H9 (cell line): Measurements from ENCODE around the gene PRR23E. TPM values are rescaled to one million over a fixed set of nuclear protein-coding genes. Genes with fewer than 3 reads are reported as not detected.
A peak's percentile ranks its signal among the peaks of the same experiment; 100 is the strongest.

Source experiments
- DNase-seq: peaks from one replicate; pipeline ENCODE4 v3.0.0-alpha.2; 2017
- H2AFZ ChIP-seq: one replicate; pipeline ENCODE4 v1.6.1; 2013; ENCODE audit warnings: mild to moderate bottlenecking, low read length, control low read depth, moderate library complexity
- H2AK5ac ChIP-seq: 2 replicates; pipeline ENCODE4 v1.6.1; 2013; ENCODE audit warnings: low read length, control low read depth, mixed read lengths; ENCODE audit not compliant: insufficient read length
- H2BK120ac ChIP-seq: one replicate; pipeline ENCODE4 v1.6.1; 2013; ENCODE audit warnings: low read depth, mild to moderate bottlenecking, low read length, control low read depth, inconsistent platforms; ENCODE audit not compliant: poor library complexity, severe bottlenecking
- H2BK12ac ChIP-seq: 2 replicates; pipeline ENCODE4 v1.6.1; 2013; ENCODE audit warnings: low read length, control low read depth, mixed read lengths, low read depth; ENCODE audit not compliant: insufficient read length
- H2BK15ac ChIP-seq: 2 replicates; pipeline ENCODE4 v1.6.1; 2013; ENCODE audit warnings: low read depth, low read length, control low read depth
- H2BK20ac ChIP-seq: one replicate; pipeline ENCODE4 v1.6.1; 2013; ENCODE audit warnings: low read depth, mild to moderate bottlenecking, low read length, control low read depth, inconsistent platforms; ENCODE audit not compliant: poor library complexity, severe bottlenecking
- H2BK5ac ChIP-seq: 2 replicates; pipeline ENCODE4 v1.6.1; 2013; ENCODE audit warnings: low read length, control low read depth, mixed read lengths; ENCODE audit not compliant: insufficient read length
- H3K14ac ChIP-seq: 2 replicates; pipeline ENCODE4 v1.6.1; 2013; ENCODE audit warnings: low read length, control low read depth; ENCODE audit not compliant: insufficient read depth
- H3K18ac ChIP-seq: 2 replicates; pipeline ENCODE4 v1.6.1; 2013; ENCODE audit warnings: low read depth, mild to moderate bottlenecking, mixed read lengths, low read length, control low read depth; ENCODE audit not compliant: insufficient read length
- H3K23ac ChIP-seq: 2 replicates; pipeline ENCODE4 v1.6.1; 2013; ENCODE audit warnings: low read length, control low read depth, mixed read lengths, low read depth; ENCODE audit not compliant: insufficient read length
- H3K23me2 ChIP-seq: 2 replicates; pipeline ENCODE4 v1.6.1; 2013; ENCODE audit warnings: low read depth, mild to moderate bottlenecking, mixed read lengths, low read length, control low read depth; ENCODE audit not compliant: insufficient read length, poor library complexity, severe bottlenecking
- H3K27ac ChIP-seq: 2 replicates; pipeline ENCODE4 v1.5.1; 2013; ENCODE audit warnings: low read length, control low read depth, mixed read lengths, low read depth; ENCODE audit not compliant: insufficient read length
- H3K27me3 ChIP-seq: 2 replicates; pipeline ENCODE4 v1.6.1; 2013; ENCODE audit warnings: low read length, control low read depth, inconsistent platforms; ENCODE audit not compliant: insufficient read depth
- H3K4ac ChIP-seq: 2 replicates; pipeline ENCODE4 v1.6.1; 2013; ENCODE audit warnings: low read depth, mild to moderate bottlenecking, control low read depth, inconsistent platforms, low read length, moderate library complexity
- H3K4me1 ChIP-seq: 2 replicates; pipeline ENCODE4 v1.6.1; 2013; ENCODE audit warnings: low read length, control low read depth, inconsistent platforms; ENCODE audit not compliant: insufficient read depth
- H3K4me2 ChIP-seq: 2 replicates; pipeline ENCODE4 v1.6.1; 2013; ENCODE audit warnings: low read length, control low read depth, mixed read lengths; ENCODE audit not compliant: insufficient read length, insufficient read depth
- H3K56ac ChIP-seq: 2 replicates; pipeline ENCODE4 v1.6.1; 2013; ENCODE audit warnings: low read depth, mild to moderate bottlenecking, mixed read lengths, low read length, control low read depth; ENCODE audit not compliant: insufficient read length
- H3K79me1 ChIP-seq: 2 replicates; pipeline ENCODE4 v1.6.1; 2013; ENCODE audit warnings: low read depth, mild to moderate bottlenecking, moderate library complexity, low read length, control low read depth, inconsistent platforms; ENCODE audit not compliant: insufficient read depth, poor library complexity, severe bottlenecking
- H3K79me2 ChIP-seq: 2 replicates; pipeline ENCODE4 v1.6.1; 2013; ENCODE audit warnings: low read length, control low read depth, inconsistent platforms; ENCODE audit not compliant: insufficient read depth
- H3K9ac ChIP-seq: 2 replicates; pipeline ENCODE4 v1.6.1; 2013; ENCODE audit warnings: low read length, control low read depth, mixed read lengths; ENCODE audit not compliant: insufficient read length; ENCODE audit errors: extremely low read depth
- H3K9me3 ChIP-seq: one replicate; pipeline ENCODE4 v1.6.1; 2013; ENCODE audit warnings: low read depth, low read length, inconsistent platforms; ENCODE audit not compliant: control insufficient read depth
- H3T11ph ChIP-seq: one replicate; pipeline ENCODE4 v1.6.1; 2013; ENCODE audit warnings: mild to moderate bottlenecking, low read length, control low read depth, inconsistent platforms
- H4K20me1 ChIP-seq: one replicate; pipeline ENCODE4 v1.6.1; 2013; ENCODE audit not compliant: control insufficient read depth, insufficient read length, insufficient read depth
- H4K5ac ChIP-seq: 2 replicates; pipeline ENCODE4 v1.6.1; 2013; ENCODE audit warnings: low read depth, mild to moderate bottlenecking, mixed read lengths, low read length, control low read depth; ENCODE audit not compliant: insufficient read length
- H4K8ac ChIP-seq: replicated peaks from 2 replicates; pipeline ENCODE4 v1.6.1; 2013; ENCODE audit warnings: low read length, control low read depth, mixed read lengths, low read depth; ENCODE audit not compliant: insufficient read length
- H4K91ac ChIP-seq: 2 replicates; pipeline ENCODE4 v1.6.1; 2013; ENCODE audit warnings: low read depth, mild to moderate bottlenecking, moderate library complexity, mixed read lengths, low read length, control low read depth; ENCODE audit not compliant: insufficient read length
- H3K27ac Mint-ChIP-seq, 3 experiments: 2 replicates in 2 of 3; 3 replicates in 1 of 3; pipeline ENCODE4 v1.8.0; 2020 to 2021; ENCODE audit warnings: mixed read lengths in 3 of 3, mild to moderate bottlenecking in 1 of 3, moderate library complexity in 1 of 3
- H3K27me3 Mint-ChIP-seq: 2 replicates; pipeline ENCODE4 v1.8.0; 2021; ENCODE audit warnings: low read depth, mild to moderate bottlenecking, moderate library complexity, mixed read lengths
- H3K36me3 Mint-ChIP-seq, 3 experiments: 2 replicates in 2 of 3; 3 replicates in 1 of 3; pipeline ENCODE4 v1.8.0; 2020 to 2021; ENCODE audit warnings: low read depth in 3 of 3, mixed read lengths in 3 of 3; ENCODE audit not compliant: insufficient read depth in 1 of 3
- H3K4me1 Mint-ChIP-seq, 2 experiments: 2 replicates each; pipeline ENCODE4 v1.8.0; 2020; ENCODE audit warnings: mixed read lengths in 2 of 2
- H3K4me3 Mint-ChIP-seq, 2 experiments: 2 replicates in 1 of 2; 3 replicates in 1 of 2; pipeline ENCODE4 v1.8.0; 2020 to 2021; ENCODE audit warnings: mild to moderate bottlenecking in 2 of 2, mixed read lengths in 2 of 2, moderate library complexity in 1 of 2
- H3K9me3 Mint-ChIP-seq, 2 experiments: 2 replicates in 1 of 2; 3 replicates in 1 of 2; pipeline ENCODE4 v1.8.0; 2020; ENCODE audit warnings: mild to moderate bottlenecking in 2 of 2, mixed read lengths in 2 of 2, moderate library complexity in 1 of 2
- CTCF ChIP-seq: fragments of 200-600 bp; sonication (generic); conservative IDR thresholded peaks from 3 replicates; pipeline ENCODE4 v1.8.0; 2021; ENCODE audit warnings: antibody characterized with exemption, mild to moderate bottlenecking
- WGBS: extraction: QIAGEN DNeasy Blood & Tissue Kit; methylation state at CpG from one replicate; pipeline ENCODE4 v1.1.7; 2013; ENCODE audit warnings: missing lambda C conversion rate, low lambda C conversion rate, mixed read lengths; ENCODE audit not compliant: insufficient read length; ENCODE audit errors: extremely low coverage; 5-methylcytosine and 5-hydroxymethylcytosine counted together
- total RNA-seq: library from RNA; stranded (reverse); gene quantifications from 2 replicates; pipeline ENCODE4 v1.2.1, GENCODE V29; 2021

Gene PRR23E
- total RNA-seq, 1 experiment from 2014 or later = not detected

- no peaks in the 10 kb centered on the region for H3K9me3 Mint-ChIP-seq
- no peak overlapping the region for H4K8ac ChIP-seq
- H4K91ac ChIP-seq = no peak overlapping the region
- H3T11ph ChIP-seq = no peak overlapping the region
- no peaks in the 10 kb centered on the region for H4K20me1 ChIP-seq
- H3K4me1 ChIP-seq = no peaks in the 10 kb centered on the region; the same call in 1 of the 2 replicates
- no peak overlapping the region for H3K56ac ChIP-seq
- DNase-seq = peak; percentile 10
- no peak overlapping the region for H2BK15ac ChIP-seq
- H3K27ac ChIP-seq = no peak overlapping the region
- no CpG with 5 or more reads among the region's 4 CpGs for WGBS
- H3K79me1 ChIP-seq = no peaks in the 10 kb centered on the region
- H3K23ac ChIP-seq = no peak overlapping the region
- H3K27me3 Mint-ChIP-seq = peaks cover 12% of the 10 kb centered on the region
- H2AFZ ChIP-seq = no peak overlapping the region
- no peak overlapping the region for H3K4me2 ChIP-seq
- no peak overlapping the region for H3K27ac Mint-ChIP-seq
- no peak overlapping the region; a peak in 1 of 5 replicates for H3K4me3 Mint-ChIP-seq
- H2BK20ac ChIP-seq = no peak overlapping the region
- no peak overlapping the region for H3K18ac ChIP-seq
- no peak overlapping the region for H2BK12ac ChIP-seq
- H3K27me3 ChIP-seq = no peaks in the 10 kb centered on the region
- H4K5ac ChIP-seq = no peak overlapping the region
- no peaks in the 10 kb centered on the region for H3K36me3 Mint-ChIP-seq
- H3K14ac ChIP-seq = no peak overlapping the region
- H3K9ac ChIP-seq = no peak overlapping the region
- H2AK5ac ChIP-seq = no peak overlapping the region
- no peaks in the 10 kb centered on the region for H3K9me3 ChIP-seq
- no peak for TF ChIP-seq CTCF
- H2BK5ac ChIP-seq = no peak overlapping the region
- peaks cover 3 to 13% of the 10 kb centered on the region in 2 experiments; a peak in 3 of 4 replicates for H3K4me1 Mint-ChIP-seq
- H2BK120ac ChIP-seq = no peak overlapping the region
- no peaks in the 10 kb centered on the region for H3K79me2 ChIP-seq
- H3K23me2 ChIP-seq = no peaks in the 10 kb centered on the region
- H3K4ac ChIP-seq = no peak overlapping the region
These were observed 21.2 kb upstream of the PRR23E start for GRCh38 chr3:127171721-127172120.
